SK-N-SH treated with all-trans-retinoic acid at 6 μM for 48 hours (cell line): ENCODE measurements around the gene NXPH1.

ENCODE experiments used
- ATAC-seq: fragments of 200-7000 bp; cut with Tn5 transposase; 3 replicates; pipeline ENCODE4 v1.9.1; 2020; ENCODE audit warnings: mild to moderate bottlenecking, moderate library complexity
- BACH2 ChIP-seq: fragments of 250-450 bp; sonication (Bioruptor Pico); IDR thresholded peaks from 2 replicates; pipeline ENCODE4 v1.9.0; 2021; ENCODE audit warnings: mild to moderate bottlenecking, borderline replicate concordance
- CSDC2 ChIP-seq: fragments of 250-450 bp; sonication (Bioruptor Pico); IDR thresholded peaks from 2 replicates; pipeline ENCODE4 v1.5.0; 2020; ENCODE audit warnings: mild to moderate bottlenecking, moderate library complexity
- ESRRG ChIP-seq: fragments of 250-450 bp; sonication (Bioruptor Pico); IDR thresholded peaks from 2 replicates; pipeline ENCODE4 v1.6.1; 2021; ENCODE audit warnings: mild to moderate bottlenecking
- PPARA ChIP-seq: fragments of 250-450 bp; sonication (Bioruptor Pico); IDR thresholded peaks from 2 replicates; pipeline ENCODE4 v1.5.0; 2020; ENCODE audit warnings: mild to moderate bottlenecking, borderline replicate concordance
- SNAI2 ChIP-seq: fragments of 250-450 bp; sonication (Bioruptor Pico); IDR thresholded peaks from 2 replicates; pipeline ENCODE4 v1.5.0; 2020; ENCODE audit warnings: mild to moderate bottlenecking, moderate library complexity
- TCF4 ChIP-seq: fragments of 250-450 bp; sonication (Bioruptor Pico); IDR thresholded peaks from 2 replicates; pipeline ENCODE4 v1.8.0; 2021; ENCODE audit warnings: mild to moderate bottlenecking, moderate library complexity, borderline replicate concordance
- TOX ChIP-seq: fragments of 250-450 bp; sonication (Bioruptor Pico); IDR thresholded peaks from 2 replicates; pipeline ENCODE4 v1.8.0; 2021; ENCODE audit warnings: mild to moderate bottlenecking, moderate library complexity, borderline replicate concordance
- ZC3H10 ChIP-seq: fragments of 250-450 bp; sonication (Bioruptor Pico); IDR thresholded peaks from 2 replicates; pipeline ENCODE4 v1.5.1; 2021; ENCODE audit warnings: mild to moderate bottlenecking, moderate library complexity
- ZFP3 ChIP-seq: fragments of 250-450 bp; sonication (Bioruptor Pico); IDR thresholded peaks from 2 replicates; pipeline ENCODE4 v1.5.0; 2020; ENCODE audit warnings: mild to moderate bottlenecking, moderate library complexity
- ZFP30 ChIP-seq: fragments of 450-650 bp; formaldehyde crosslinking; IDR thresholded peaks from 2 replicates; pipeline ENCODE4 v1.5.0; 2022; ENCODE audit warnings: mild to moderate bottlenecking, moderate library complexity
- ZNF70 ChIP-seq: fragments of 450-650 bp; formaldehyde crosslinking; IDR thresholded peaks from 2 replicates; pipeline ENCODE4 v1.5.0; 2020; ENCODE audit warnings: mild to moderate bottlenecking, moderate library complexity
- ZNF8 ChIP-seq: fragments of 450-650 bp; formaldehyde crosslinking; IDR thresholded peaks from 2 replicates; pipeline ENCODE4 v1.5.0; 2020; ENCODE audit warnings: mild to moderate bottlenecking, moderate library complexity
- TF ChIP-seq, protein P1 (sequence below): fragments of 250-450 bp; sonication (Bioruptor Pico); IDR thresholded peaks from 2 replicates; pipeline ENCODE4 v1.8.0; 2020; ENCODE audit warnings: mild to moderate bottlenecking, moderate library complexity, borderline replicate concordance
- TF ChIP-seq, protein P2 (sequence below): fragments of 250-450 bp; sonication (Bioruptor Pico); IDR thresholded peaks from 2 replicates; pipeline ENCODE4 v1.5.0; 2020; ENCODE audit warnings: mild to moderate bottlenecking, moderate library complexity
- TF ChIP-seq, protein P3 (sequence below): fragments of 250-450 bp; sonication (Bioruptor Pico); IDR thresholded peaks from 2 replicates; pipeline ENCODE4 v1.5.1; 2021; ENCODE audit warnings: mild to moderate bottlenecking, moderate library complexity
- TF ChIP-seq, protein P4 (sequence below): fragments of 250-450 bp; sonication (Bioruptor Pico); IDR thresholded peaks from 2 replicates; pipeline ENCODE4 v1.8.0; 2021; ENCODE audit warnings: low read depth, mild to moderate bottlenecking, moderate library complexity, borderline replicate concordance

NXPH1 gene

DNA sequence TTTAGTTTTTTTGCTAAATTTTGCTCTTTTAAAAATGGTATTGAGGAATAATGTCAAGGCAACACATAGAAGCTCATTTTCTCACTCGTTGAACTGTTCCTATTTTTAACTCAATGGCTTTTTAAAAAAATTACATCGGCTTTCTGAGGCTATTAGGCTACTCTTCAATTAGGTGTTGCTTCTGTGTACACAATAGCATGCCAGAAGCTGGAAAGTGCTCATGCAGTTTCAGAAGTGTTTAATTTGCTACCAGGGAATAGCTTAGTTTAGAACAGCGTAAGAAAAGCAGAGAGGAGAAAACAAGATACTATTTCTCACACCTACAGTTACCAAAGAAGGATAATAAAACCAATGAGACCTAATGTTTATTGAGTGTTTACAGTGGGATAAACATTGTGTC is 157.4 kb downstream of the NXPH1 start:
- no peak for ATAC-seq

DNA sequence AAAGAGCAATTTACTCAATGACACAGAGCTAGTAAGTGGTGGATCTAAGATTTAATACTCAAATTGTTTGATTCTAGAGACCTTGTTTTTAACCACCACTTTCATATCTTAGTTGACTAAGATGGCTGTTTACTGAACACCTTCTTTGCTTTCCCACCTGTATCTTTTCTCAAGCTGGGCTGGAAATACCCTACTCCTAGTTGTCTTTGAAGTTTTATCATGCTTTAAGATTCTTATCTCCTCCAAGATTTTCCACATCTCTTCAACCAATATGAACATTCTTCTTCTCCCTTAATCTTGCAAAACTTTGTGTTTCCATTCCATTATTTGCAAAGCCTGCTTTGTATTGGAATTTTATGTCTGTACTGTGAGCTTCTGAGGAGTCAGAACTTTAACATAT is 157.9 kb downstream of the NXPH1 start:
- no peak for TF ChIP-seq TCF4 (CRISPR knock-in tag)
- no peak for TF ChIP-seq ZFP3
- TF ChIP-seq, protein P1, sequence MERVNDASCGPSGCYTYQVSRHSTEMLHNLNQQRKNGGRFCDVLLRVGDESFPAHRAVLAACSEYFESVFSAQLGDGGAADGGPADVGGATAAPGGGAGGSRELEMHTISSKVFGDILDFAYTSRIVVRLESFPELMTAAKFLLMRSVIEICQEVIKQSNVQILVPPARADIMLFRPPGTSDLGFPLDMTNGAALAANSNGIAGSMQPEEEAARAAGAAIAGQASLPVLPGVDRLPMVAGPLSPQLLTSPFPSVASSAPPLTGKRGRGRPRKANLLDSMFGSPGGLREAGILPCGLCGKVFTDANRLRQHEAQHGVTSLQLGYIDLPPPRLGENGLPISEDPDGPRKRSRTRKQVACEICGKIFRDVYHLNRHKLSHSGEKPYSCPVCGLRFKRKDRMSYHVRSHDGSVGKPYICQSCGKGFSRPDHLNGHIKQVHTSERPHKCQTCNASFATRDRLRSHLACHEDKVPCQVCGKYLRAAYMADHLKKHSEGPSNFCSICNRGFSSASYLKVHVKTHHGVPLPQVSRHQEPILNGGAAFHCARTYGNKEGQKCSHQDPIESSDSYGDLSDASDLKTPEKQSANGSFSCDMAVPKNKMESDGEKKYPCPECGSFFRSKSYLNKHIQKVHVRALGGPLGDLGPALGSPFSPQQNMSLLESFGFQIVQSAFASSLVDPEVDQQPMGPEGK (CRISPR knock-in tag): no peak
- no peak for TF ChIP-seq SNAI2
- no peak for TF ChIP-seq ESRRG (CRISPR knock-in tag)
- TF ChIP-seq, protein P2, sequence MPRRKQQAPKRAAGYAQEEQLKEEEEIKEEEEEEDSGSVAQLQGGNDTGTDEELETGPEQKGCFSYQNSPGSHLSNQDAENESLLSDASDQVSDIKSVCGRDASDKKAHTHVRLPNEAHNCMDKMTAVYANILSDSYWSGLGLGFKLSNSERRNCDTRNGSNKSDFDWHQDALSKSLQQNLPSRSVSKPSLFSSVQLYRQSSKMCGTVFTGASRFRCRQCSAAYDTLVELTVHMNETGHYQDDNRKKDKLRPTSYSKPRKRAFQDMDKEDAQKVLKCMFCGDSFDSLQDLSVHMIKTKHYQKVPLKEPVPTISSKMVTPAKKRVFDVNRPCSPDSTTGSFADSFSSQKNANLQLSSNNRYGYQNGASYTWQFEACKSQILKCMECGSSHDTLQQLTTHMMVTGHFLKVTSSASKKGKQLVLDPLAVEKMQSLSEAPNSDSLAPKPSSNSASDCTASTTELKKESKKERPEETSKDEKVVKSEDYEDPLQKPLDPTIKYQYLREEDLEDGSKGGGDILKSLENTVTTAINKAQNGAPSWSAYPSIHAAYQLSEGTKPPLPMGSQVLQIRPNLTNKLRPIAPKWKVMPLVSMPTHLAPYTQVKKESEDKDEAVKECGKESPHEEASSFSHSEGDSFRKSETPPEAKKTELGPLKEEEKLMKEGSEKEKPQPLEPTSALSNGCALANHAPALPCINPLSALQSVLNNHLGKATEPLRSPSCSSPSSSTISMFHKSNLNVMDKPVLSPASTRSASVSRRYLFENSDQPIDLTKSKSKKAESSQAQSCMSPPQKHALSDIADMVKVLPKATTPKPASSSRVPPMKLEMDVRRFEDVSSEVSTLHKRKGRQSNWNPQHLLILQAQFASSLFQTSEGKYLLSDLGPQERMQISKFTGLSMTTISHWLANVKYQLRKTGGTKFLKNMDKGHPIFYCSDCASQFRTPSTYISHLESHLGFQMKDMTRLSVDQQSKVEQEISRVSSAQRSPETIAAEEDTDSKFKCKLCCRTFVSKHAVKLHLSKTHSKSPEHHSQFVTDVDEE: no peak
- TF ChIP-seq TOX: no peak
- no peak for TF ChIP-seq ZNF8 (CRISPR knock-in tag)
- TF ChIP-seq ZFP30 (CRISPR knock-in tag): no peak
- ATAC-seq: no peak

More for the DNA sequence above, 157.4 kb downstream of the NXPH1 start:
- TF ChIP-seq, protein P3, sequence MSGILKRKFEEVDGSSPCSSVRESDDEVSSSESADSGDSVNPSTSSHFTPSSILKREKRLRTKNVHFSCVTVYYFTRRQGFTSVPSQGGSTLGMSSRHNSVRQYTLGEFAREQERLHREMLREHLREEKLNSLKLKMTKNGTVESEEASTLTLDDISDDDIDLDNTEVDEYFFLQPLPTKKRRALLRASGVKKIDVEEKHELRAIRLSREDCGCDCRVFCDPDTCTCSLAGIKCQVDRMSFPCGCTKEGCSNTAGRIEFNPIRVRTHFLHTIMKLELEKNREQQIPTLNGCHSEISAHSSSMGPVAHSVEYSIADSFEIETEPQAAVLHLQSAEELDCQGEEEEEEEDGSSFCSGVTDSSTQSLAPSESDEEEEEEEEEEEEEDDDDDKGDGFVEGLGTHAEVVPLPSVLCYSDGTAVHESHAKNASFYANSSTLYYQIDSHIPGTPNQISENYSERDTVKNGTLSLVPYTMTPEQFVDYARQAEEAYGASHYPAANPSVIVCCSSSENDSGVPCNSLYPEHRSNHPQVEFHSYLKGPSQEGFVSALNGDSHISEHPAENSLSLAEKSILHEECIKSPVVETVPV (CRISPR knock-in tag): no peak
- TF ChIP-seq CSDC2 (CRISPR knock-in tag) (no peak), ZNF8 (CRISPR knock-in tag) (no peak), TCF4 (CRISPR knock-in tag) (no peak), SNAI2 (no peak), ESRRG (CRISPR knock-in tag) (no peak), BACH2 (no peak), ZC3H10 (CRISPR knock-in tag) (no peak), PPARA (CRISPR knock-in tag) (no peak)
- TF ChIP-seq, protein P1 (CRISPR knock-in tag): no peak

DNA sequence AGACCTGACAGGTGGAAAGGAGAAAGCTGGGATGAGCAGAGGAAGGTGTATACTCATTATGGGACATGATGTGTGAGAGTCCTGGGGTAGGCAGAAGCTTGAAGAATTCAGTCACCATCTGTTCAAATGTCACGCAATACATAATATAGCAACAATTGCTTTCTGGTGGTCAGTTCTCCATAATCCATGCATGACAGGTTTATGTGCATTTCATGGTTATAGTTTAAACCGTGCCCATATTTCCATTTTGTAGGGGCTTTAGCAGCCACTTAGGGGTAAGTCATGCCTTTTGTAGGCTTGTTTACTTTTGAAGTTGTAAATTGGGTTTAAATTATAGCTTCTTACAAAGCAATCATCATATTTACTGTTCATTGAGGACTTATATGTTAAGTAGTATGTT is 158.8 kb downstream of the NXPH1 start:
- TF ChIP-seq SNAI2 (no peak), TCF4 (CRISPR knock-in tag) (no peak), ZC3H10 (CRISPR knock-in tag) (no peak), ZFP30 (CRISPR knock-in tag) (no peak)
- TF ChIP-seq, protein P1 (CRISPR knock-in tag): no peak
- no peak for ATAC-seq

DNA sequence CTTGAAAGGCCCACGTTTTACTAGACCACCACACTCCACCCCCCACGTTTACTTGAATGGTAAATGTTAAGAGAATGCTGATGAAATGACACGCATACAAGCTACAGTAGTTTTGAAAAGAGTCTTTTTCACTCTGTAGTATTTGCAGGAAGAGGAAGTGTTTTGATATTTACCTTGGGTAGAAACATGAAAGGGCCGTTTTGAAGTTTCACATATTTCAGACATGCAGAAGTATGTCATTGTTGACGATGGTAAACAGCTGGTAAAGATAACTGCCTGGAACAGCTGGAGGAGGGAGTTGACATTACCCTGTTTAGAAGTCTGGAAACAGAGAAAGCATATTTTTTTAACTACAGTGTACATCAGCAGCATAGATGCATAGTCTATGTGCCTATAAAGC is 160.7 kb downstream of the NXPH1 start:
- no peak for TF ChIP-seq ESRRG (CRISPR knock-in tag)
- no peak for TF ChIP-seq PPARA (CRISPR knock-in tag)
- TF ChIP-seq, protein P4, sequence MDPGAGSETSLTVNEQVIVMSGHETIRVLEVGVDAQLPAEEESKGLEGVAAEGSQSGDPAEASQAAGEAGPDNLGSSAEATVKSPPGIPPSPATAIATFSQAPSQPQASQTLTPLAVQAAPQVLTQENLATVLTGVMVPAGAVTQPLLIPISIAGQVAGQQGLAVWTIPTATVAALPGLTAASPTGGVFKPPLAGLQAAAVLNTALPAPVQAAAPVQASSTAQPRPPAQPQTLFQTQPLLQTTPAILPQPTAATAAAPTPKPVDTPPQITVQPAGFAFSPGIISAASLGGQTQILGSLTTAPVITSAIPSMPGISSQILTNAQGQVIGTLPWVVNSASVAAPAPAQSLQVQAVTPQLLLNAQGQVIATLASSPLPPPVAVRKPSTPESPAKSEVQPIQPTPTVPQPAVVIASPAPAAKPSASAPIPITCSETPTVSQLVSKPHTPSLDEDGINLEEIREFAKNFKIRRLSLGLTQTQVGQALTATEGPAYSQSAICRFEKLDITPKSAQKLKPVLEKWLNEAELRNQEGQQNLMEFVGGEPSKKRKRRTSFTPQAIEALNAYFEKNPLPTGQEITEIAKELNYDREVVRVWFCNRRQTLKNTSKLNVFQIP (CRISPR knock-in tag): no peak
- TF ChIP-seq ZNF70: no peak
- TF ChIP-seq, all 23 proteins: peak for 0
- no peak for ATAC-seq
